ENCODE measurements around the gene CDS2.

Gene CDS2

DNA sequence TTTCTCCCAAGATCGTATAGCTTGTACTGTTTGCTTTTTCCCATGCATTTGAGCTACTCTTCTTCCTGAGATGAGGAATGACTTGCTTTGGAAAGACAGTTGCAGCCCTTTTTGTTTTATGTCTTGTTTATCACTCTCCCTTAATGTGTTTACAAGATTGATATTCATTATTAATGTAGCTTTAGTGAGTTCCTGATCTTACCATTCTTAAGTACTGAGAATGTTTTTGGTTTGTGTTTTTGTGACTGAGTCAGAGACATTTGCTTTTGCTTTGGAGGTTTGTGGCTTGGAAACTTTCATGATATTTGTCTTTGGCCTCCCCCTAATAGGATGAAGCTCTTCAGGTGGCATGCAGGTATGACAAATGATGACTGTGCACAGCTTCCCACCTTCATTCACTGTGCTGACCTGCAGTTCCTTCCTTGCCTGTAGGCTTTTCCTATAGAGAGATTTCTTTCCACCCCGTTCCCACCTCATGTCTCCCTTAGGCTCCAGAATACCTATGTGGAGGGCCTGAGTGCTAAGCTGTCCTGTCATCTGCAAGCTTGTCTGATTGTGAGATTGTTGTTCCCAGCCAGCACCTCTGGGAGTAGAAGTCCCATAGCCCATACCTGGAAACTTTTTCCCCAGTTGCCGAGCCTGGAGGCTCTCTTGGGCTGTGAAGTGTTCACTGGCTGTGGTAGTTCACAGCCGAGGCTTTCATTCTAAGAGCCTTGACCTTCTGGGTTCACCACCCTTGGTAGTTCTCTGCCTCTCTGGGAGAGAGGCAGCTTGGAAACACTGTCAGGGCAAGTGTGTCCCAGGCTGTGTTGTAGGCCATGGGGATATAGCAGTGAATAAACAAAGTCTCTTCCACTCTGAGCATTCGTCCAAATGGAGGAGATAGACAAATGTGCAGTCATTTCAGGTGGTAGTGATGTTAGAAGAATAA, 27.1 kb downstream of the CDS2 start:
- no peak for FAIRE-seq

DNA sequence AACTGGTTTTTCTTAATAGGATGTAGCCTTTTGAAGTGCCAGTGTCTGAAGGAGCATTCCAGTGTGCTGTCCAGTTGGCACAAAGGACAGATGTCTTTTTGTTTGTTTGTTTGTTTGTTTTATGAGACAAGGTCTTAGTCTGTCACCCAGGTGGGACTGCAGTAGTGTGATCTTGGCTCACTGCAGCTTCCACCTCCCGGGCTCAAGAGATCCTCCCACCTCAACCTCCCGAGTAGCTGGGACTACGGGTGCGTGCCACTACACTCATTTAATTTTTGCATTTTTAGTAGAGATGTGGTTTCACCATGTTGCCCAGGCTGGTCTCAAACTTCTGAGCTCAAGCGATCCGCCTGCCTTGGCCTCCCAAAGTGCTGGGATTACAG, 27.7 kb downstream of the CDS2 start:
- FAIRE-seq = no peak

DNA sequence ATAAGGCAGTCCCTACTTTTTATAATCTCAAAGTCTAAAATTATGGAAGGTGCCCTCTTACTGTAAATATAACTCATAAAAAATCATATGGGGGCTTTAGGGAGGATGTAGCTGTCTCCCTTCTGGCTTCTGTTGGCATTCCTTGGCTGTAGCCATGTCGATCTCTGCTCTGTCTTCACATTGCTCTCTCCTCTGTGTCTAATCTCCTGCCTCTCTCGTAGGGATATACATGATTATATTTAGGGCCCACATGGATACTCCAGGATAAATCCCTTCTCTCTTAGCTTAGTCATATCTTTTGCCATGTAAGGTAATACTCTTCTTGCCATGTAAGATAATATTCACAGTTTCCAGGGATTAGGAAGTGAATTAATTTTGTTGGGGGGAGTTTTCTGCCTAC, 28.6 kb downstream of the CDS2 start:
- FAIRE-seq = no peak

DNA sequence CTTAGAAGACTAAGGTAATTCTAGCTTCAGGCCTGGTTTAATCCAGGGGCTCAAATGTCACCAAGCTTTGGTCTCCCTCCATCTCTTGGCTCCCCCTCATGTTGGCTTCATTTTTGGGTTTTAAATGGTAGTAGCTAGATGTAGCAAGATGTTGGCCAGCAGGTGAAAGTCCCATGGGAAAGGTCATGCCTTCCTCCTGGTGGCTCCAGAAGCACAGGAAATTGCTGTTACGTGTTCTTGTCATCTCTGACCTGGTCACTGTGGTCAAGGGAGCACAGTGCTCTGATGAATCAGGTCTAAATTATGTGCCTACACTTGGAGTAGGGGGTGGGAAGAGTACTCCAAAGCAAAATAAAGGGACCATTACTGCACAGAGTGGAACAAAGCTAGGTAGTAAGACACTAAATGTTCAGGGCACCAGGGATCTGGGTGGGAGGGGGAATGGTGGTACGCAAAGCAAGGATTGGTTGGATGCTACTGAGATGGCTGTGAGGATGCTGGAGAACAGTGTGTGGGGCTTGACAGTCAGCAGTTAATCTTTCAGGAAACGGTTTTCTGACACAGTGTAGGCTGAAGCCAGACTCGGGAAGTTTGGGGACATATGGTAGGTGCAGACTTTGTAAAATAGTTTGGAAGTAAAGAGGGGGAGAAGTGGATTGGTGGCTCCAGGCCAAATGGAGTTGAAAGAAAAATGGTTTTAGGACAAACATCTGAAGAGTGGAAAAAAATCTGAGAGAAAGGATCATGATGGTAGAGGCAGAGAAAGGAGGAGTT, 30.1 kb downstream of the CDS2 start:
- FAIRE-seq = no peak

DNA sequence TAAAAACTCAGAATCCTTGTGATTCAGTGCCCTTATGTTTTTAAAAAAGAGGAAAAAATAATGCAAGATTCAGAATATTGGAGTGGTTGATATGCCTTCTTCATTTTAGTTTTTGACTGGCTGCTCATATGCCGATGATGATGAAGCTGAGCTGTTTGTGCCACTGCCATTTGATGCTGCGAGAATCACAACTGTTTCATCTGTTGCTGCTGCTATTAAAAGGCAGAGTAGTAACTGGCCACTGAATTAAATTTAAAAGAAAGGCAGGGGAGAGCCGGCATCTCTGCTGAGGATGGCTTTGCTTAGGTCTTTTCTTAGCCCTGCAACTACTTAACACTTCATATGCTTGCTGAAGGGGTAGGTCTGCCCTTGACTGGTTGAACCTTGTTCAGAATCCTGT, 33.1 kb downstream of the CDS2 start:
- FAIRE-seq = no peak

DNA sequence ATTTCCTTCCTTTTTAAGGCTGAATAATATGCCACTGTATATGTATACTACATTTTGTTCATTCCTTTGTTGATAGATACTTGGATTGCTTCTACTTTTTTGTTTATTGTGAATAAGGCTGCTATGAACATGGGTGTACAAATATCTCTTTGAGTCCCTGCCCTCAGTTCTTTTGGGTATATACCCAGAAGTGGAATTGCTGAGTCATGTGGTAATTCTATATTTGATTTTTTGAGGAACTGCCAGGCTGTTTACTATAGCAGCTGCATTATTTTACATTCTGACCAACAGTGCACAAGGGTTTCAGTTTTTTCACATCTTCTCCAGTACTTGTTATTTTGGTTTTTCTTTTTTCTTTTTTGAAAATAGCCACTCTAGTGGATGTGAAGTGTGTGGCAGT, 34.1 kb downstream of the CDS2 start:
- no peak for FAIRE-seq

DNA sequence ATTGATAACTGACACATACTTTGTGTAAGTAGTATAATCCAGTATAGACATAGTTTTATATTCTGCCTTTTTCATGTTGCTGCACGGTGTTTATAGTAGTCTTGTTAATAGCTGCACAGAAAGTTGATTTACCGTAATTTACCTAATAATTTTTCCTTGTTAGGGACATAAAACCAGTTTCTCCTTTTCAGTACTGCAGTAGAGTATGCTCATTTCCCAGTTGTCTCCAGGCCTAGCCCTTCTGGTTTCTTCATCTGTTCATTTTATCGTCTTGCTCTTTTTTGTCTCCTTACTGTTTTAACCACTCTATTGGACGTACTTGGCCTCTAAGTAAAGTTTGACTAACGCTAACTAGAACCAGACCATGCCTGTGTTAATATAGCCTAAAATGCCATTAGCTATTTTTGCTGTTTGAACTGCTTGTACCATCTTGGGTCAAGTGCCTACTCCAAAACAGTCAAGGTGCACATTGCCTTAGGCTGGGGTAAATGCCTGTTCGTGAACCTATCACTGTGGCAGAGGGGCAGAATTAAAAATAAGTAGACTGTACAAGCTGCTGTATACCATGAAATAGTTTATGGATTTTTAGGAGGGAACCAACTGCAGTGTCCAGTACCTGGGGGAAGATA, 34.8 kb downstream of the CDS2 start:
- FAIRE-seq = no peak

DNA sequence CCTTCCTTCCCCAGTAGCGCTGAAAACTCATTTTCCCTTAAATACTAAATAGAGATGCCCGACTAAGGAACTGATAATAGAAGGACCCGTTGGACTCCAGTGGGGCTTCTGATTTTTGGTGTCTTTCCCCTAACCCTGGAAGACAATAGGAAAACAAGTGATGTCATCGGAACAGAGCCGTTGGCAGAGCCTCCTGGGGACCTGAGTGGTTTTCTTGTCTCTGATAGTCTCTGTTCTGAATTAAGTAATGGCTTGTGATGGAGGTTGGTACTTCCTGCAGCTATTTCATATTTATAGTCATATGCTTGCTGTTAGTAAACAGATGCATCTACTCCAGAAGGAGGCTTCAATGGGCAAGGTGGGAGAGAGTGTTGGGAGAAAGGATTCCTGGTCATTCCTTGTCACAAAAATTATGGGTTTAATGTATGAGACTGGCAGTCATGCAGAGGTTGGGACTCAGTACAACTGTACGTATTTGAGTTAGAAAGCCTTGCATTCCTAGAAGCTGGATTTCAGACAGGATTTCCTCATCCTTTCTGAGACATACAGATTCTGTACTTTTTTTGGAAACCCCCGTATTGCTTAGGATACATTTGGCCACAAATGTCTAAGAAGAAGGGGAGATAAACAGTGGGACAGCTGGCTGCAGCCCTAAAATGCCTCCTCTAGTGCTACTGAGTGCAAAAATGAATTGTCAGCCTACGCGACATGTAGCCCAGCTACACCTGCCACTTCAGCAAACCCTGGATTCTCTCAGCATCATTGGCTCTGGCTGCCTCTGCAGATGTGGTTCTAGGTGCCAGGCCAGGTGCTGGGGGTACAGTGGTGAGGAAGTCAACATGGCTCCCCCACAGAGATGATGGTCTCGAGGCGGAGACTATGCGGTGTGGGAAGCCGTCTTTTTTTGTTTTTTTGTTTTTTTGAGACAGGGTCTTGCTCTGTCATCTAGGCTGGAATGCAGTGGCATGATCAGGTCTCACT, 38.1 kb downstream of the CDS2 start:
- no peak for FAIRE-seq

DNA sequence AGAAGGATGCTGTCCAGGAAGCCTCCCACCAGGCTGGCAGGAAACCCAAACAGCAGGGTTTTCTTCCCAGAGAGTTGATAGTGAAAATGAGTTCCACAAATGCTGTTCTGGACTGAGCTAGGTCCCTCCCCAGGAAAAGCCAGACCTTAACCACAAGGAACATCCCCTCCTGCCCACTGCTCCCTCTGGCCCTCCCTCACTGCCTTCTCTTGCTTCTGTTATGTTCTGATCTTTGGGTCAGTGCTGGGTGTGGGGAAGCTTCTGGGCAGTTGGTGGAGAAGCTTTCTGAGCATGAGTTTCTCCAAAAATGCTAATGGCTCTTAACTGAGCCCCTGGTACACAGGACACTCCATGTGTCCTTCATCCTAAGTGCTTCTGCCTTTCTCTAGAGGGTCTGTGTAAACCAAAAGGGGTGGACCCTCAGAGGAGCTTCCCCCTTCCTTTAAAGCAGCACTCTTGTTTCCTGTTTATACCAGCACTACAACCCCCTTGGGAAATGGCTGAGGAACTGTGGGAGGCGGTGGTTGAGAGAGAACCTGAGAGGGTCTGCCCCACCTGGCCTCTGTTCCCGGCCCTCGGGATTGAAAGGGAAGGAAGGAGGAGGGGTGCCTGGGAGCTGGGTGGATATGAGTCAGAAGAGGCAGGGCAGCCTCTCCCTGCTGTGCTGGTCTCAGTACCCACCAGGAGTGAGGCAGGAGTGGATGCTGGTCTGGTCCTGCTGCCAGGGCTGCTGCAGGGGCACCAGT, 42.0 kb downstream of the CDS2 start:
- no peak for FAIRE-seq

DNA sequence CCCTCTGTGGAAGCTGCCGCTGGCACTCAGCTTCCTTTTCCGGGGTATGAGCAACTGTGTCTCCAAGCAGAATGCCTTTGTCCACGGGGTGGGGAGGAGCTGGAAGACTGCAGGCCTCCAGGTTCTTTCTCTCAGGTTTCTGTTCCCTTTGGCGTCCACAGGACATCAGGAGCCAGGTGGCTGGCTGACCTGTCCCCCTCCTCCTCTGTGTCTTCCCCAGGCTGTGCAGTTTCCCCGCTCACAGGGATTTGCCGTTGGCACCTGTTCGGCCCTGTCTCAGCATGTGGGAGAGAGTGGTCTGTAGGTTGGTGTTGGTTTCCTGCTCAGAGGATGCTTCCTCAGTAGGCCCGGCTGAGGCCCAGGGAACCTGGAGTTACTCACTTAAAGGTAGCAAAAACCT, 43.5 kb downstream of the CDS2 start:
- no peak for FAIRE-seq

DNA sequence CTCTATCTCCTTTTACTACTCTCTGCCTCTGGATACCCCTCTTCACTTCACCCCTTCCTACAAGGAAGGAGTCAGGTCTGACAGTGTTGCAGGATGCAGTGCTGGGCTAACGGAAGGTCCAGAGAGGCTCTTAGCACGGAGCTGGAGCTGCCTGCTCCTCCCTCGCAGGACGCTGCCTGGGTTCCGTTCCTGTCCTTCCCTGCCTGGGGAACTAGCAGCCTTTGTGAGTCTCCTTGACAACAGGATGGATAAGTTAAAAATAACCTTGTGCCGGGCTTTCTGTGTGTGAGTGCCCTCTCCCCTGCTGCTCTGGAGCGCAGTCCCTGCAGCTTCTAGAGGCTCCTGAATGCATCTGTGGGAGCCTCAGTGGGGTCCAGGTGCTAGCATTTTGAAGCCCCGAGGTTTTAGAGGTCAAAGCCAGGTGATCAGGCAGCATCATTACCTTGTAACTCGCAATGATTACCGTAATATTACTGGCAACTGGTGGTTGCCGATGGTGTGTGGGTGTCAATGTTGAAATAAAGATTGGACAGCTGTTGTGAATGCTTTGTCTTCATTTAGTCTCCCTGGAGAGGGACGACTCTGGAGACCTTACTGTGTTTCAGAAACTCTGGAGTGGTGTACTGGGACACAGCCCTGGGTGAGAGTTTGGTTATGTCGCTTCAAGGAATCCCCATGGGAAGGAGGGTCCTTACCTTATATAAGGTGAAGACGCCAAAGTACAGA, 44.4 kb downstream of the CDS2 start:
- no peak for FAIRE-seq

DNA sequence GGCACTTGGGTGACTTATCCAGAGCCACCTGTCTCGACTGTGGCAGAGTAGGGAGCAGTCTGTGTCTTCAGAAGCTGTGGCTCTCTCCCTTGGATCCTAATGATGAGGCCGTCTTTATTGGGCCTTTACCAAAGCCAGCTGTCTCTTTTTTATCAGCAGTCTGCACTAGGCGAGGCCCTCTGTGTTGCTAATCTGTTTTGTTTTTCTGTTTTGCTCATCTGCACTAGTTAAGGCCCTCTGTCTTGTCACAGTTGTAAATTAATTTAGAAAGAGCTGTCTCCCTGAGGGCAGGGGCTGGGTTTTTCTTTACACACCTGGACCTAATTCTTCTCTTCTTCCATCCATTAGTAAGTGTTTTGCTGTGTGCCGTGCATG, 45.0 kb downstream of the CDS2 start:
- no peak for FAIRE-seq

DNA sequence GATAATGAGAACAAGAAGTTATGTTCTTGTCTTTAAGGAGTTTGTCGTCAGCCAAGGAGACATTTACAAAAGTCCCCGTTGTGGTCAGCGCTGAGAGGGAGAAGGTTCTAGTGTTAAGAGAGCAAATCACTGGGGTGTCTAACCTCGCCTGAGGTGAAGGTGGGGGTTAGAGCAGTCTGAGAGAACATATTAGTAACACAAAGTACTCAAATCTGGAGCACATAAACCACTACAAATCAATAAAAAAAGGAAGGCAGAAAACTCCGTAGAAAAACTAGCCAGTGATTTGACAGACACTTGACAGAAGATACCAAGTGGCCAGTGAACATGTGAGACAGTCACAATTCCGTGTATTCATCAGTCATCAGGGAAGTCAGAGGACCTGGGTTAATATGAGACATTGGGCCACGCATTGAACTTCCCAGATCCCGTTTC, 45.4 kb downstream of the CDS2 start:
- FAIRE-seq = no peak

DNA sequence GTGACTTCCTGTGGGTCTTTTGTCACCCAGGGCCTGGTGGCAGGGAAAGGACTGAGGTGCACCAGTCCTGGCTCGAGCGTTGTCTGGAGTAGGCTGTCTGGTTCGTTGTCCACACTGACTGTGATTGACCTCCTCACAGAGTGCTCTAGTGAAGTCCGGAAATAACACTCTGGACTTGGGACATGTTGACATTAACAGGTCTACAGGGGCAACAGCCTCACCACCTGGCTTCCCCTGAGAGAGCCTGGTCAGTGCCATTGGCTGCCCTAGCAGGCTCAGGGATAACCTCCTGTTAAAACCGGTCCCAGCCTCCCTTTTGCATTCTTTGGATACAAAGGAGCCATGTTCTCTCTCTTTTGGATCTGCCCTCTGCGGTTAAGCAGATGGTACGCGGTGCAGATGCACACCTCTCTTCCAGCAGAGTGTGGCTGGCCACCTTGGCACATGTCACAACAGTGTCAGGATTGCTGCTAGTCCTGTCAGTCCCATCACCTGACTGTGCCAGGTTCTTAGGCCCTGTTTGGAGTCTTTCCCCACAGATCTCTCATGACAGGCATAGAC, 46.2 kb downstream of the CDS2 start:
- FAIRE-seq = no peak

DNA sequence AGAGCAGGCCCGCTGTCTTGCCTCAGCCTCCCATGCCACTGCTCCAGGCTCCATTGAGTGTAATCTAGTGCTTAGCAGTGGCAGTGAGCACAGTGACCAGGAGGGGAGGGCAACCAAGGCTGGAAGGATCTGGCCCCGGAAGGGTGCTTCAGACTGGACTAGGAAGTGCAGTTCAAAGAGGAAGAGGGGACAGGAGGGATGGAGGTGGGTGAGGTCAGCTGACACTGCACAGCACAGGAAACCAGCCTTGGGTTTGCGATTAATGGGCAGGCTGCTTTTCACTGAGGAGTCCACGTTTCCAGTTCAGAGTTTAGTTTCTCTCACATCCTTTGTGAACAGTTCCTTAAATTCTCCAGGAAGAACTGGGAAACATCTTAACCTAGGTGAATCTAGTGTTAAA, 46.9 kb downstream of the CDS2 start:
- FAIRE-seq = no peak

DNA sequence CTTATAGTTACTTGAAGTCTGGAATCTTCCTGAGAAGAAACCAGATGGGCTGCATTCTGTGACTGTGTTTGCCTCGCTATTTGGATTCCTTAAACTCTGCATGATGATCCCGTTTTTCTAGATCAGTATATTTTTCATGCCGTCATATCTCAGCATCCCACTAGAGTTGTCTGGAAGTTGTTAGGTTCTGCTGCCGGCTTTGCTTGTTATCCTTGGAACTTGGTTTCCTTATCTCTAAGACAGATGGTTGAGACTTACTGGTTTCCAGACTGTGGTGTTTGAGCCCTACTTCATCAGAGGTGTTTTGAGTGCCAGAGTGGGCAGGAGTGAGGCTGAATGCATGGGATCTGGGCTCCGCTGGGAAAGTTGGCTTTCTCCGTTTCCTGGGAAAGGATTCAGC, 50.3 kb downstream of the CDS2 start:
- FAIRE-seq = no peak

DNA sequence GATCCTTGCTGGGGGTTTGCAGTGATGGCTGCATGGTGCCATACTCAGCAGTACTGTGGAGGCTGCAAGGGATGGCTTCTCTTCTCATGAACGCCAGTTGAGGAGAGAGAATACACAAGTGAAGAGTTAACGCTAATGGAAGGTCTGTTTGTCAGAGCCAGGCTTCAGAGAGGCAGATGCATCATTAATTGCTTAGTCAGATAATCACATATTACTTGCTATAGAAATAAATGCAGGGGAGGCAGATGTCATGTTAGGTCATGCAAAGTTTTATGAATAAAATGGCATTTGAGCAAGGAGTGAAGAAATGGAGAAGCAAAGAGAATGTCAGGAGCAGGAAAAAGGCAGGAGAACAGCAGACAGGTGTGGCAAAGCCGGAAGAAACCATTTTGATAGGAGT, 51.2 kb downstream of the CDS2 start:
- FAIRE-seq = no peak

DNA sequence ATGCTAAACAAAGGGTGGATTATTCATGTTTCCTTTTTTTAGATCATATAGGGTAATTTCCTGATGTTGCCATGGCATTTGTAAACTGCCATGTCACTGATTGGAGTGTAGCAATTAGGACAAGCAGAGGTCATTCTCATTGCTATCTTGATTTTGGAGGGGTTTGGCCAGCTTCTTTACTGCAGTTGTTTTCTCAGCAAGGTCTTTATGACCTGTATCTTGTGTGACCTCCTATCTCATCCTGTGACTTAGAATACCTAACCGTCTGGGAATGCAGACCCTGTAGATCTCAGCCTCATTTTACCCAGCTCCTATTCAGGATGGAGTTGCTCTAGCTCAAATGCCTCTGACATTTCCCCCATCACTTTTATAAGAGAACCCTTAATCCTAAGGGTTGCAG, 53.6 kb downstream of the CDS2 start:
- FAIRE-seq = no peak

DNA sequence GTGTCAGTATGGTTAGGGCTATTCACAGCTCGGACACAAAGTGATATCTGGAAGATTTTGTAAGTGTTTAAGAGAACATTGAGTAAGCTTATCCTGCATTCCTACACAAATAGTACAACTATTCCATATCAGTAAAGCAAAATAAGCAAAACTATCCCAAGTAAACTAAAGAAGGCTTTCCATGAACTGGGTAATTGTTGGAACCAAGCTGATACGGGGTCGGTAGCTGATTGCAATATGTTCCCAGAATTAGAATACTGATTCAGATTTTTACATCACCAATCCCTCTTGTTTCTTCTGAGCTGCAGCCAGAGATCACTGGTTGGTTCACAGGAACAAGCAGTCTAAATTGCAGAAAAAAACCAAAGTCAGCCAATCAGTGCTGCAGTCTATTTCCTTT, 54.1 kb downstream of the CDS2 start:
- FAIRE-seq = no peak

DNA sequence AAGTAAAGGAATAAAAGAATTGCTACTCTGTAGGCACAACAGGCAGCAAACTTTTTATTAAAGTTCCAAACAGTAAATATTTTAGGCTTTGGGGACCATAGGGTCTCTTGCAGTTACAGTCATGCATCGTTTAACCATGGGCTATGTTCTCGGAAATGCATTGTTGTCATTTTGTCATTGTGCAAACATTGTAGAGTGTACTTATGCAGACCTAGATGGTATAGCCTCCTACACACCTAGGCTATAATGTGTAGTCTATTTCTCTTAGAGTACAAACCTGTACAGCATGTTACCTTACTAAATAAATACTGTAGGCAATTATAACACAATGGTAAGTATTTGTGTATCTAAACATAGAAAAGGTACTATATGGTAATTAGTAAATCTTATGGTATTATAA, 54.7 kb downstream of the CDS2 start:
- no peak for FAIRE-seq

DNA sequence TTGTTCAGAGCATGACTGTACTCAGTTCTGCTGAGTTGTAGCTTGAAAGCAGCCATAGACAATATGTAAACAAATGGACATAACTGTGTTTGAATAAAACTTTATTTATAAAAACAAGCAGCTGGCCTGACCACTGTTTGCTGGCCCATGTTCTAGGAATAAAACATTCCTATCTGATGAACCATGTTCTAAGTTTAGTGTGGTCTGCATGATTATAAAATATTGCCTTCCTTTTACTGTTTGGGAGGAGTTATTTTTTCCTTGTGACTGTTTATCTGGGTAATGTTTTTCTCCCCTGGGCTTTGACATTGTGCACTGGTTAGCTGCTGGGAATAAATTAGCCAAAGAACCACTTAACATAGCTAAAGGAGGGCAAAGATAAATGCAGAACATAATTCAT, 55.1 kb downstream of the CDS2 start:
- FAIRE-seq = no peak
